IPS-18a (cell line): ENCODE data around the gene PLSCR5.

Source experiments
- H3K27ac ChIP-seq: one replicate; pipeline ENCODE4 v1.5.1; 2013; ENCODE audit warnings: low read length
- H3K27me3 ChIP-seq: one replicate; pipeline ENCODE4 v1.6.1; 2013; ENCODE audit warnings: mild to moderate bottlenecking, low read length; ENCODE audit not compliant: control insufficient read depth, insufficient read depth
- H3K36me3 ChIP-seq: one replicate; pipeline ENCODE4 v1.6.1; 2013; ENCODE audit warnings: low read depth, low read length; ENCODE audit not compliant: control insufficient read depth
- H3K4me1 ChIP-seq: one replicate; pipeline ENCODE4 v1.6.1; 2013; ENCODE audit warnings: low read depth, low read length; ENCODE audit not compliant: control insufficient read depth
- H3K4me3 ChIP-seq: one replicate; pipeline ENCODE4 v1.5.1; 2013; ENCODE audit warnings: low read length
- H3K9ac ChIP-seq: one replicate; pipeline ENCODE4 v1.6.1; 2013; ENCODE audit warnings: mild to moderate bottlenecking, low read length, moderate library complexity
- H3K9me3 ChIP-seq: one replicate; pipeline ENCODE4 v1.6.1; 2013; ENCODE audit warnings: low read depth, low read length; ENCODE audit not compliant: control insufficient read depth

PLSCR5 gene, protein sequence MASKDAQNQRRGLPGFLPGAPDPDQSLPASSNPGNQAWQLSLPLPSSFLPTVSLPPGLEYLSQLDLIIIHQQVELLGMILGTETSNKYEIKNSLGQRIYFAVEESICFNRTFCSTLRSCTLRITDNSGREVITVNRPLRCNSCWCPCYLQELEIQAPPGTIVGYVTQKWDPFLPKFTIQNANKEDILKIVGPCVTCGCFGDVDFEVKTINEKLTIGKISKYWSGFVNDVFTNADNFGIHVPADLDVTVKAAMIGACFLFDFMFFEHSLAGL

GRCh38 chr3:146605106-146605505 lies at the start of gene PLSCR5:
Gene PLSCR5, minus strand, starts transcription at chr3:146605346. Its CDS starts 134 bp downstream, at chr3:146605212.
- Histone ChIP-seq H3K9me3 (no peaks in the 10 kb centered on the region), H3K27me3 (no peaks in the 10 kb centered on the region), H3K4me1 (no peaks in the 10 kb centered on the region), H3K27ac (no peak within 1 kb of the TSS), H3K9ac (no peak within 1 kb of the TSS), H3K36me3 (no peaks in the 10 kb centered on the region), H3K4me3 (no peak within 1 kb of the TSS)

DNA sequence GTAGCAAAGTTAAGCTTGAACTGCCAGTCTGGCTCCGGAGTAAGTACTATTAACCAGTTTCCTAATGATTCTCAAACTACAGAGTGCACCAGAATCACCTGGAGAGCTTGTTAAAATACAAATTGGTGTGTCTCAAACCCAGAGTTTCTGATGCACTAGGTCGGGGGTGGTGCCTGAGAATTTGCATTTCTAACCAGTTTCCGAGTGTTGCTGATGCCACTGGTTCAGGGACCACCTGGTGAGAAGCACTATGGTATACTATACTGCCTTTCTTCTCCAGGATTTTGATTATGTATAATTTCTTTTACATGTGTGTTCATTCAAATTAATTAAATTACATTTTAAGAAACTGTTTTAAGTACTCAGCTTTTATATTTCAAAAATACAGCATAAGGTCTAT lies 48.8 kb upstream of the PLSCR5 start:
- peaks cover 13% of the 10 kb centered on the region for H3K4me1 ChIP-seq
- H3K36me3 ChIP-seq = no peaks in the 10 kb centered on the region
- H3K27me3 ChIP-seq = no peaks in the 10 kb centered on the region
- H3K4me3 ChIP-seq = no peak overlapping the region
- no peak overlapping the region for H3K9ac ChIP-seq
- no peaks in the 10 kb centered on the region for H3K9me3 ChIP-seq
- H3K27ac ChIP-seq = no peak overlapping the region

- H3K9me3 ChIP-seq = no peaks in the 10 kb centered on the region
Measured at GRCh38 chr3:146650691-146651442, 45.7 kb upstream of the PLSCR5 start.

GRCh38 chr3:146646261-146646660 lies 41.1 kb upstream of the PLSCR5 start:
- H3K9ac ChIP-seq = no peak overlapping the region

More at GRCh38 chr3:146650691-146651442, 45.7 kb upstream of the PLSCR5 start:
- no peaks in the 10 kb centered on the region for H3K27me3 ChIP-seq
- peaks cover 13% of the 10 kb centered on the region for H3K4me1 ChIP-seq
- no peak overlapping the region for H3K27ac ChIP-seq
- no peak overlapping the region for H3K4me3 ChIP-seq
- no peak overlapping the region for H3K9ac ChIP-seq
- no peaks in the 10 kb centered on the region for H3K36me3 ChIP-seq

DNA sequence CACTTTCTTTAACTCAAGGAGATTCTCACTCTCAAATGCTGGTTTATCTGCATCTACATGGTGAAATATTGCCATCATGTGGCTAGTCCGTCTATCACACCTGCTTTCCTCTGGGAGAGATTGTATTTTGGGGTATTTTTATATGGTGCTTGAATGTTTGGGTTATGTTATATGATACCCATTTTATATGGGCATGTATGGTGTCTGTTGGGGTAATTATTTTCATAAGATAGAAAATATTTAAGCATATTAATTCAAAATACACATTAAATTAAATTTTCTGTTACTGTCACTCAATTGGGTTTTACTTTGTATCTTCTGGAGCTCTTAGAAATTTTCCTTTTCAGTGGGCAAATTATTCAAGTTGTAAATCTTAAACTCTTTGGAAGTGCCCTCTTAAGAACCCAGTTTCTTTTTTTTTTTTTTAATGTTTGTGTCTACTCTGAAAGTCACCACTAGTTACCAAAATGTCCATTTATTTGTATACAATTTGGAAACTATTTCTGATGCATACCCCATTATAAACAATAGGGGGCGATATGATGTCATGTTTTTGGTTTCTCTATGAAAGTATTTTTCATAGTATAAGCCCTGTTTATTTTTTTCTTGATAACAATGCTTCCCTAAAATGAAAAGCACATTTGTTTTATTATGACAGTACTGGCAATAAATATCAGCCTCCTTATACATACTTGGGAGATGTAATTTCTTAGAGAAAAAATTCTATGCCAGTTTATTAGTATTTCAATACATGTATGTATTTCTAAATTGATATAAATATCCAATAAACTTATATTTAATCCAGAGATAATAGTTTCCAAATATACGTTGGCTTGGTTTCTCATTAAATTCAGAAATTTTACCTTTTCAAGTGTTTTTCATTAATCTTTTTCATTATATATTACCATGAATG lies 36.1 kb upstream of the PLSCR5 start:
- Histone ChIP-seq H3K4me3 (no peak overlapping the region), H3K36me3 (no peaks in the 10 kb centered on the region), H3K27me3 (no peaks in the 10 kb centered on the region), H3K9ac (no peak overlapping the region), H3K27ac (no peak overlapping the region), H3K9me3 (no peaks in the 10 kb centered on the region), H3K4me1 (peaks cover 9% of the 10 kb centered on the region)

More at GRCh38 chr3:146646261-146646660, 41.1 kb upstream of the PLSCR5 start:
- Histone ChIP-seq H3K36me3 (no peaks in the 10 kb centered on the region), H3K27me3 (no peaks in the 10 kb centered on the region), H3K4me1 (peaks cover 9% of the 10 kb centered on the region), H3K4me3 (no peak overlapping the region), H3K27ac (no peak overlapping the region), H3K9me3 (no peaks in the 10 kb centered on the region)

DNA sequence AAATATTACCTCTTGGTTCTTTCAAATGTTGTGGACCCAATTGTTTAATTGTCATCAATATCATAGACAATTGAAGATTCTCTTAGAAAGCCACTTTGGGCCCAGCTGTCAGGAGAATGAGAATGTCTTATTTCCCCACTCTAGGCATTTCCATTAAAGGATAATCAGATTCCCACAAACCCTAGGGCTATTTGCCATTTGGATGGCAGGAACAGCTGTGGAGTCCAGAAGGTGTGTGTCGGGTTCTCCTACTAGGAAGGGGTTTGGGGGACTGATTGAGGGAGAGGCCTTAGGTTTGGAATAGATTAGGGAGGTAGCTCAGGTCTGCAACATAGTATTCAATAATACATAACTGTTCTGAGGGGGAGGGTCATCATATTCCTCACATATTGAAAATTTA lies 35.2 kb upstream of the PLSCR5 start:
- no peak overlapping the region for H3K4me3 ChIP-seq
- H3K4me1 ChIP-seq = peaks cover 9% of the 10 kb centered on the region
- no peaks in the 10 kb centered on the region for H3K9me3 ChIP-seq
- no peaks in the 10 kb centered on the region for H3K27me3 ChIP-seq
- H3K9ac ChIP-seq = no peak overlapping the region
- H3K36me3 ChIP-seq = no peaks in the 10 kb centered on the region
- H3K27ac ChIP-seq = no peak overlapping the region

- Histone ChIP-seq H3K36me3 (no peaks in the 10 kb centered on the region), H3K4me1 (peaks cover 9% of the 10 kb centered on the region)
Measured at GRCh38 chr3:146638718-146639117, 33.6 kb upstream of the PLSCR5 start.

DNA sequence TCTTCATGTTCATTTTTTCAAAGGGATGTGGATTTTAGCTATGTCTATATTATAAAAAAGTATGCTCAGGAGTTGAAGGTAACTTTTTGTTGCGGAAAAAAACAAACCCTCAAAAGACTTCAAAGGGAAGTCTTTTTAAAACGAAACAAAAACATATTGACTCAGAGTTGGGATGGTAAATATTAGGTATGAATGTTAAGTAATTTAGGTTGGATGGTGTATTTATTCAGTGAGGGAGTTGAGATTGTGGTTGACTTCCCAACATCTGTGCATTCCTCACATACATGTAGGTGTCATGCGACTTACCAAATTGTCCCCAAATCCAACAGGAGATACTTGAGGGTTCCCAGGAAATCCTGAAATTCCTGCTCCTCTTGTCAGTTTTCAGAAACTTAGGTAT lies 32.7 kb upstream of the PLSCR5 start:
- Histone ChIP-seq H3K4me3 (no peak overlapping the region), H3K27ac (no peak overlapping the region), H3K9me3 (no peaks in the 10 kb centered on the region), H3K4me1 (peaks cover 4% of the 10 kb centered on the region), H3K9ac (no peak overlapping the region), H3K27me3 (no peaks in the 10 kb centered on the region), H3K36me3 (no peaks in the 10 kb centered on the region)

More at GRCh38 chr3:146638718-146639117, 33.6 kb upstream of the PLSCR5 start:
- no peak overlapping the region for H3K9ac ChIP-seq
- no peaks in the 10 kb centered on the region for H3K27me3 ChIP-seq
- no peaks in the 10 kb centered on the region for H3K9me3 ChIP-seq
- no peak overlapping the region for H3K4me3 ChIP-seq
- no peak overlapping the region for H3K27ac ChIP-seq

- Histone ChIP-seq H3K4me3 (no peak overlapping the region), H3K9ac (no peak overlapping the region), H3K27ac (no peak overlapping the region), H3K9me3 (no peaks in the 10 kb centered on the region), H3K4me1 (no peaks in the 10 kb centered on the region), H3K36me3 (no peaks in the 10 kb centered on the region), H3K27me3 (no peaks in the 10 kb centered on the region)
Measured at GRCh38 chr3:146636881-146637280, 31.7 kb upstream of the PLSCR5 start.

DNA sequence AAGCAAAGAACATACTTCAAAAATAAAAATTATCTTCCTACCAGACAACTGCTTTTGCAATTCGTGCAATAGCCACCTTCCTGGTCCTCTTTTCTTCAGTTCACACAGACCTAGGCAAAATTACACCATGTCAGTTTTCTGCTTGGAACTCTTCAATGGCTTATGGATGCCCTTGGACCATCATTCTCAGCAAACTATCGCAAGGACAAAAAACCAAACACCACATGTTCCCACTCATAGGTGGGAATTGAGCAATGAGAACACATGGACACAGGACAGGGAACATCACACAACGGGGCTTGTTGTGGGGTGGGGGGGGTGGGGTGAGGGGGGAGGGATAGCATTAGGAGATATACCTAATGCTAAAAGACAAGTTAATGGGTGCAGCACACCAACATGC lies 29.2 kb upstream of the PLSCR5 start:
- Histone ChIP-seq H3K27ac (no peak overlapping the region), H3K4me1 (no peaks in the 10 kb centered on the region), H3K4me3 (no peak overlapping the region), H3K9me3 (no peaks in the 10 kb centered on the region), H3K9ac (no peak overlapping the region), H3K27me3 (no peaks in the 10 kb centered on the region), H3K36me3 (no peaks in the 10 kb centered on the region)

DNA sequence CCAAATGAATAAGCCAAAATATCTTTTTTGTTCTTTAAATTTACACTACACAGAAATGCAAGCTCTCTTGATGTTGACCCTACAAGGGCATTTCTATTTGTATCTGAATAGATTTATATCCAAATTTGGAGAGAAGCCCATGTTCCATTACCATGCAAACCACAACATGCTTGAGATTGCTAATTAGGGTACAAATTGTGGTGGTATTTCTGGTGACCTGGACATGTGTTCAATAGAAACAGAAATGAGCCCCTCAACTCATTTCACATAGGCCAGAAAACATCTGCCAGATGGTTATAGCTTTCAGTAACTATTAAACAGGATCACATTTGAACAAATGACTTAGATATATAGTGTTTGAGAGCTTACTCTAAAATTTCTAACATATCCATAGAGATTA lies 23.5 kb upstream of the PLSCR5 start:
- Histone ChIP-seq H3K4me3 (no peak overlapping the region), H3K9ac (no peak overlapping the region), H3K36me3 (no peaks in the 10 kb centered on the region), H3K9me3 (no peaks in the 10 kb centered on the region), H3K27me3 (no peaks in the 10 kb centered on the region), H3K27ac (no peak overlapping the region), H3K4me1 (peaks cover 4% of the 10 kb centered on the region)
